ENCODE results near the gene BMPER.

Gene BMPER

DNA sequence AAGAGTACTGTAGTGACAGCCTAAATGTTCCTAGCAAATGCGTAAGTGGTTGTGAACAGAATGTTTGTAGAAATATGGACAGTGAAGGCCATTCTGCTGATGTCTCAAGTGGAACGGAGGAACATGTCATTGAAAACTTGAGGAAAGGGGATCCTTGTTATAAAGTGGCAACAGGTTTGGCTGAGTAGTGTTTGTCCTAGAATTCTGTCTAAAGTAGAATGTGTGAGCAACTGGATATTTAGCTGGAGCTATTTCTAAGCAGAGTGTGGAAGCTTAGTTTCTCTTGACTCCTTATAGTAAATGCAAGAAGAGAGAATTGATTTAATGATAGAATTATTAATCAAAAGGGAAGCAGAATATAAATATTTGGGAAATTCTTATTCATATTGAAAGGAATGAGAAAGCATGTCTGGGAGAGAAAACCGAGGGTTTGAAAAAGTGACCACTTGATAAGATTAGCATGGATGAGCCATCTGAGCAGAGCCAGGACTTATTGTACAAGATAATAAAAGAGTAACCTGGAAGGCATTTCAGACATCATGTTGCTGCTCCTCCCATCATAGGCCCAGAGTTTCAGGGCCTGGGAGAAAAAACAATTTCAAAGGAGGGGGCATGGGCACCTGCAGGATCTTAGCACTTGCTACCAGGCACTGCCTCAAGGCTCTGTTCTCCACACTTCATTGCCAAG lies 276.1 kb downstream of the BMPER start:
- TF ChIP-seq, protein P1, sequence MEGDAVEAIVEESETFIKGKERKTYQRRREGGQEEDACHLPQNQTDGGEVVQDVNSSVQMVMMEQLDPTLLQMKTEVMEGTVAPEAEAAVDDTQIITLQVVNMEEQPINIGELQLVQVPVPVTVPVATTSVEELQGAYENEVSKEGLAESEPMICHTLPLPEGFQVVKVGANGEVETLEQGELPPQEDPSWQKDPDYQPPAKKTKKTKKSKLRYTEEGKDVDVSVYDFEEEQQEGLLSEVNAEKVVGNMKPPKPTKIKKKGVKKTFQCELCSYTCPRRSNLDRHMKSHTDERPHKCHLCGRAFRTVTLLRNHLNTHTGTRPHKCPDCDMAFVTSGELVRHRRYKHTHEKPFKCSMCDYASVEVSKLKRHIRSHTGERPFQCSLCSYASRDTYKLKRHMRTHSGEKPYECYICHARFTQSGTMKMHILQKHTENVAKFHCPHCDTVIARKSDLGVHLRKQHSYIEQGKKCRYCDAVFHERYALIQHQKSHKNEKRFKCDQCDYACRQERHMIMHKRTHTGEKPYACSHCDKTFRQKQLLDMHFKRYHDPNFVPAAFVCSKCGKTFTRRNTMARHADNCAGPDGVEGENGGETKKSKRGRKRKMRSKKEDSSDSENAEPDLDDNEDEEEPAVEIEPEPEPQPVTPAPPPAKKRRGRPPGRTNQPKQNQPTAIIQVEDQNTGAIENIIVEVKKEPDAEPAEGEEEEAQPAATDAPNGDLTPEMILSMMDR (IDR thresholded peaks at IDR 0.05) = no peak

DNA sequence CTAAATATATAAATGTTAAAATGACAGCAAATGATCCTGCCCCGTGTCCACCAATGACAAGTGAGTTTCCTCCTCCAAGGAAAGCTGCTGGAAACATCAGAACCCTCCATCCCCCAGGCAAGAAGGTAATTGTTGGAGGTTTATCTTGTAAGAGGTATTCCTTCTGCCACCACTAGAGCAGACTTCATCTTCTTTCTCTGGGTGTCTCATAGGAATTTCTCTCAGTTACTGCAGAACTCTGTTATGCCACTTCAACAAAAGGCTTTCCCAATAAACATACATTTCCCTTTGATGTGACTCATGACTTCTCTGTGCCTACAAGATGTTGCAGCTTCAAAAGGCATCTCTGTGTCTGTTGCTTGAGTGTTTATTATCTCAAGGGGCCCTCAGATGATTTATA lies 279.1 kb downstream of the BMPER start:
- TF ChIP-seq, protein P1 (IDR thresholded peaks at IDR 0.05) = no peak

DNA sequence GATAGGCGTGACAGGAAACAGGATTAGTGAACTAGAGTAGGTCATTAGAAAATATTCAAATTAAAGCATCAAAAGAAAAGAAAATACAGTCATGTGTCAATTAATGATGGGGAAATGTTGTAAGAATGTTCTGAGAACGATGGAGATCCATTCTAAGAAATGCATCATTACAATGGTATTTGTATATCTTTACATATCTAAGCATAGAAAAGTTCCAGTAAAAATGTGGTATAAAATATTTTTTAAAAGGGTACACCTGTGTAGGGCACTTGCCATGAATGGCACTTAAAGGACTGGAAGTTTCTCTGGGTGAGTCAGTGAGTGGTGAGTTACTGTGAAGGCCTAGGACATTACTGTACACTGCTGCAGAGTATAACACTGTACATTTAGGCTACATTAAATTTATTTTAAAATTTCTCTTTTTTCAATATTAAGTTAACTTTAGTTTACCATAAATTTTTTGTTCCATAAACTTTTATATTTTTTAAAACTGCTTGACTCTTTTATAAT lies 282.5 kb downstream of the BMPER start:
- TF ChIP-seq, protein P1 (IDR thresholded peaks at IDR 0.05) = no peak

DNA sequence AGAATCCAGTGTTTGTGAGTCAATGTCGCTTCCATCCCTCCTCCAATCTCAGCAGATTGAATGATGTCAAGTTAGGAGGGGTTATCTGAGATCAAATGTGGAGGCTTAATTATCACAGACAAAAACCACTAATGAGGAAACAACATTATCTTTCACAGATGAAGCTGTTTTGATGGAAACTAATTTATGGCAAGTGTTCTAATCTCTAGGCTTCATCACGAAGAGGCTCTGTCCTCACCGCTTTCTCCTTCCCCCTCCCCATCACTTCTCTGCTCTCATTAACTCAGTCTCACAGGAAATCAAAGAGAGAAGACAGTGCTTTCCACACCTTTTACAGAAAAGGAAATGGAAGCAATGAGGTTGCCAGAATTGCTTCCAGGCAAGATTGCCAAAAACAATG lies 283.7 kb downstream of the BMPER start:
- TF ChIP-seq, protein P1 (IDR thresholded peaks at IDR 0.05) = no peak

DNA sequence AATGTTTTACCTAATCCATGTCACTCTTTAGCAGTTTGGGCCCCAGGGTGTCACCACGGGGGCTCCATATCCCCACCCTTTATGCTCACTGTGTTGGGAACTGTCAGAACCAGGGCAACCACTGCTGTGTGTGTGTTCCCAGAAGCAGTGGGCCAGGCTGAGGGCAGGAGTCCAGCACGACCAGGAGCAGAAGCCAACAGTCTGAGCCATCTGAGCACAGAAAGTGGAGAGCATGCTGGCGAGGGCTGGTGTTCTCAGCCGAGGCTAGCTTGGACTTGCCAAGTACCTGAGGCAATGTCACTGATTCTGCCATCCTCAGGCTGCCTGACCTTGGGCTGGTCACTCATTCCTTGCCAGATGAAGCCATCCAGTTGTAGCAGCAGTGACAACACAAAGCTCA lies 285.0 kb downstream of the BMPER start:
- TF ChIP-seq, protein P1 (IDR thresholded peaks at IDR 0.05) = no peak

DNA sequence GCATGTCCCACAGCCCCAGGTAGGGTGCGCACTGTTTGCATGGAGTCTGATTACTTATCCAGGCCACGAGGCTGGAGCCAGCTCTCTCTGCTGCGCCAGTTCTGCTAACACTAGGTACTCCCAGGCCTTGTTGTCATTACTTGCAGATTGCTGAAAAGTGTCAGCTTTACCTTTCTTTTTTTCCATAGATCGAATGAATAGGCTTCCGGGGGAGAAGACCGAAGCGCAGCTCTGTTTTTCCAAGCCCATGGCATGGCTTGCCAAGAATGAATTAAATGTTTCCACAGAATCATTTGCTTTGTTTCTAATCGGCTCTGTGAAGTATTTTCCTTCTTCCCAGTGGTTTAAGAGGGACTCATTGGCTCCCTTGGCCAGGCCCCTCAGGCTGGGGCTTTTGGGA lies 285.8 kb downstream of the BMPER start:
- TF ChIP-seq, protein P1 (IDR thresholded peaks at IDR 0.05) = no peak

DNA sequence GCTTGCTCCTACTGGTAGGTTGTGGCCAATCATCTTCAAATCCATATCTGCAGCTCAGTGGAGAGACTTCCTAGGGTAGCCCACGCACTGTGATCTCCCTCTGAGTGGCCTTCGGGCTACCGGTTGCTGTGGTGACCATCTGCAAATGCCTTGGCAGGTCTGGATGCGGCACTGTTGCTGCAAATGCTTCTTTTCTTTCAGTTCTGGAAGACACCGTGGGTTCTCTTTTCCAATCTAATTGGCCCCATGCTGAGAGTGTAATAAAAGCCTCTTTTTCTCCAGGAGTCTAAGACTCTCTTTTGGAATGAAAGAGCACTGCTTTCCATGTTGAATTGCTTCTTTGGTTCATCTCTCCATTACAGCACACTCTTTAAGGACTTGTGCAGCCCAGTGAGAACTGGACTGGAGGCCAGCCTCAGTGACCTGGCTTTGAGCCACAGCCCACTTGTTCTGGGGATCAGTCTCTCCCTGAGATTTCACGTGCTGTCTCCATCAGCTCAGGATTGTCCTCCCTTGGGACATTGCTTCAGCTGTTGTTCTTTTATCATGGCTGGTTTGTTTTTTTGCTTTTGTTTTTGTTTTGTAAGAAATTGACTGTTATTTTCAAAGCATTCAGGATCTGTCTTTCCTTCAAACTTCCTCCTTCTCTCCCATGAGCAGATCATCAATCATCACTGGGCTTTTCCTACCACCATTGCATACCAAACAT lies 286.6 kb downstream of the BMPER start:
- TF ChIP-seq, protein P1 (IDR thresholded peaks at IDR 0.05) = no peak

All from LNCAP (cell line).